GM03348 (cell line): Measurements from ENCODE around the gene SGPL1.

Source experiments
- DNase-seq: peaks from one replicate; pipeline ENCODE4 v3.0.0; 2012; ENCODE audit warnings: low spot score

The SGPL1 gene

GRCh38 chr10:70885931-70886903 is 70.5 kb downstream of the SGPL1 start:
- no peak for DNase-seq

- no peak for DNase-seq
Observed at GRCh38 chr10:70886921-70887665, 71.3 kb downstream of the SGPL1 start.

GRCh38 chr10:70887804-70888800 is 72.4 kb downstream of the SGPL1 start, which contains the start of gene PCBD1:
Gene PCBD1, minus strand, starts transcription at chr10:70888565. Its CDS starts 32 bp downstream, at chr10:70888533.
- peak; percentile 93 for DNase-seq

- no peak for DNase-seq
Observed at GRCh38 chr10:70889291-70889690, 73.5 kb downstream of the SGPL1 start.

DNA sequence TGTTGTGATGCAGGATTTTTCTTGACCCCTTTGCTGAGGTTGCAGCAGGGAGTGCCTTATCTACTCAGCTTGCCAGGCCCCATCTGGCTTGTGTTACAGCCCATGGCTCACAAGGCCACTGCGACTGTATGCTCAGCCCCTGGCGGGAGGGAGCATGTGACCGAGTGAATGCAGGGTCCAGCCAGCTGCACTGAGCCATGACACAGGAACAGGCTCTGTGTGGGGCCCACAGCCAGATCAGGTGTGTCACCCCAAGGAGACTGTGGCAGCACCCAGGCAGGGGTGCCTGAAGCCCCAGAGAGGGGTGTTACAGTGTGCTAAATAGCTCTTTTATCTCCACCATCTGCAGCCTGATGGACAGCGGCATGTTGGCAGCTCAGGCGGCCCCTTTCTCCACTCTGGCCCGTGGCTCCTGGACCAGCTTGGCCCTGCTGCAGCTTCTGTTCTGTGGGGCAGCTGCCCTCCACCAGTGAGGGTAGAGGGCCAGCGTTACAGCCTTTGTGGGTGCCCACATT is 75.2 kb downstream of the SGPL1 start:
- no peak for DNase-seq

DNA sequence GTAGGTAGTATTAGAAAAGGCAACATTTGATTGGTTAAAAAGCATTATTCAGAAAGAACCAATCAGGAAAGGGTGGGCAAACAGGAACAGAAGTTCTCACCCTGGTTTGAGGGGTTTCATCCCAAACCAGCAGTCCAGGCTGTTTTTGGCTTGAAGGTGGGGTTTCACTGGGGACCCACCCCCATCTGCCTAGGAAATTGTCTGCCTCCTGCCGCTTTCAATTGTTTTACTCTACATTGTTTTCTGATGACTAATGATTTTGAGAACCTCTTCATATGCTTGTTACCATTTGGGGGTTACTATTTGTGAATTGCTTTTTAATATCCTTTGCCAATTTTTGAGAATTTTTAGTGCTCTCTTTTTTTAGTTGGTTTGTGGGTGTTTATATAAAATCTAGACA is 75.9 kb downstream of the SGPL1 start:
- peak; percentile 35 for DNase-seq

GRCh38 chr10:70892631-70893030 is 76.9 kb downstream of the SGPL1 start:
- DNase-seq, result no peak

DNA sequence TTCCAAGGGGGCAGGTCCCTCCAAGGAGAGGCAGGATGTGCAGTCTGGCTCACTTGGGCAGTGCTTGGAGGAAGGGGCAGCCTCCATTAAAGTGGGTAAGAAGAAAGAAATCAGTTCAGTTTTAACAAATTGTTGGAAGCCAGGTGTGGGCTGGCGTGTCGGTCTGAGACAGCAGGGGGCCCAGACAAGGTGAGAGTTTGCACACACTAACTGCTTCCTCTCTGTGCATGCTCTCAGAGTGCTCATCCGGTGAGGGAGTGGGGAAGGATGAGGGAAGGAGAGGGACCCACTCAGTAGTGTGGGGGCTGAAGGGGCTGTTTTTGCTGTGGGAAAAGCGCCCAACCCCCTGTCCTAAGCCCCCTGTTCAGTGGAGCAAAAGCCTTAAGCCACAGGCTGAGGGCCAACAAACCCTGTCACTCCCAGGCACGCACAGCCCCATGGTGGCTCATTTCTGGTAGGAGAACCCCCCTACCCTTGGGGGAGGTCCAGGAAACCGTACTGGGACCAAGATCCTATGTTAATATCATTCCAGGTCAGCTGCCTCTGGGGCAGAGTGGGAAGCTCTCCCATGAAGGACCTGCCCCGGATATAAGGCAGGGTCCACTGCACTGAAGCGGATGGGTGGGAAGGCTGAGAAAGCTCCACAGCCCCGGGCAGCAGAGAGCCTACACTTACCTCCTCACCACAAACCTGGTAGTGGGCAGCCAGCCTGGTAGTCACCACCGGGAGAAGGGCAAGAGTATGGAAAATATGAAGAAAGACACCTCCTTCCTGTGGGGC is 77.7 kb downstream of the SGPL1 start:
- DNase-seq, result no peak

DNA sequence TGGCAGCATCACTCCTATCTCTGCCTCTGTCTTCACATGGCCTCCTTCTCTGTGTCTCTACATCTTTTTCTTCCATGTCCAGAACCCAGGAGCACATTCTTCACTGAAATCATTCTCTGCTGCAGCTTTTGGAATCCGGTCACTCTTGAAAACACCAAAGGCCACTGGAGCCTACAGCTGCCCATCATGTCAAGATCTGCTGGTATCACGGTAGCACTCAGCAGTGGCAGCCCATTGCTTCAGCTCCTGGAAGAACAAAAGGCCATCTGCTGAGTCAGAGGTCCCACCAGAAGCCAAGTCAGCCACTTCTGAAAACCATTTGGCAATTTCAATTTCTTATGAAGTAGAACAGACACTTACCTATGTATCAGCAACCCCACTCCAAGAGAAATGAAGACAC is 78.7 kb downstream of the SGPL1 start:
- DNase-seq, result no peak

DNA sequence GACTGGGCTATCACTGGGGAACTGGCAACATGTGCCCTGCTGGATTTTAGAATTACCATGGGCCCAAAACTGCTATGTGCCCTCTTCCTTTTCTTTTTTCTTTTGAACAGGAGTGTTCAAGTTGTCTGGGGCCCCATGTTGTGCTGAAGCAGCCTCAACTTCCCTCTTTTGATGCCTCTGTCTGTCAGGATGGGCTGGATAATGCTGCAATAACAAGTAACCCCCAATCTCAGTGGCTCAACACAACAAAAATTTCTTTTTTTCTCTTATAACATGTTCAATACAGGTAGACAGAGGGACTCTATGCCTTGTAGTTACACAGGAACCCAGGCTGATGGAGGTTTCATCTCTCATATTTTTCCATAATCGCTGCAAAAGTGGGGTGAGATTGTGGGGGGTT is 80.8 kb downstream of the SGPL1 start:
- no peak for DNase-seq

- no peak for DNase-seq
Observed at GRCh38 chr10:70898687-70899086, 82.9 kb downstream of the SGPL1 start.

DNA sequence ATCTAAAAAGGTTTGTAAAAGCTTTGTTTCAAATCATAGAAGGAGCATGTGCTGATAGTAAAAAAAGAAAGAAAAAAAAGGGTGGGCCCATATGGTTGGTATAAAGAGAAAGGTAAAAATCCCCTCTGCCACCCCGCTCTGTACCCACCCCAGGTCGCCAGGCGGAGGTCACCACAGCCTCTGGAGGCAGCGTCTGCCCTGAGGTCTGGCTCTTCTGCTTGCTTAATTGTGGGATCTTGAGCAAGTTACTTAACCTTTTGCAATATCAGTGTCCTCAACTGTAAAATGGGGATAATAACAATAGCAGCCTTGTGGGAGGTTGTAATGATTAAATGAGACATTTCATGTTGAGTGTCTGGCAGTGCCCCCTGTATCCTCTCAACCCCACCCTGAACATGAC is 83.3 kb downstream of the SGPL1 start:
- no peak for DNase-seq

DNA sequence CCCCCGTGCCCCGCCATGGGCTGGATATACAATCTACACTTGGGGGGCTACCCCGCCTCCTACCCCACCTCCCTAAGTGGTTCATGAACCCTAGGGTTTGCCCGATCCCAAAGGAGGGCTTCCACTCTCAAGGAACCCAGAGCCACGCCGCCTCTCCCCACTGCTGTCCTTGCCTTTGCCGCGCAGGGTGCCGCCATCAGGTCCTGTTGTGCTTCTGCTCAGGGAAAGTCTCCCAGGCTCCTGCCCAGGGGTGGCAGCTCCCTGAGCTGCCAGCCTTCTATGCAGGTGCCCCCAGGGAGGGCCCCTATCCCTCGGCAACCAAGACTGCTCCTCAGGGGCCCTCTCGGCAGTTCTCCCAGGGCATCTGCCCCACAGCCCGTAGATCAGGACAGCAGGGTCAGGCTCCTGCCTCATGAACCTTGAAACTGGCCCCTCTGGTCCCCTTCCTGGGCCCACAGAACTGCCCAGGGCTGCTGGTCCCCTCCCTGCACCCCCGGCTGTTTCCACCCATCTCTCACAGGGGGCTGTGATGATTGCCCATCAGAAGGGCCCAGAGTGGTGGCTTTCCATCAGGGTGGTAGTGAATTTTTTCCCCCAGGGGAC is 85.6 kb downstream of the SGPL1 start:
- DNase-seq, result no peak

DNA sequence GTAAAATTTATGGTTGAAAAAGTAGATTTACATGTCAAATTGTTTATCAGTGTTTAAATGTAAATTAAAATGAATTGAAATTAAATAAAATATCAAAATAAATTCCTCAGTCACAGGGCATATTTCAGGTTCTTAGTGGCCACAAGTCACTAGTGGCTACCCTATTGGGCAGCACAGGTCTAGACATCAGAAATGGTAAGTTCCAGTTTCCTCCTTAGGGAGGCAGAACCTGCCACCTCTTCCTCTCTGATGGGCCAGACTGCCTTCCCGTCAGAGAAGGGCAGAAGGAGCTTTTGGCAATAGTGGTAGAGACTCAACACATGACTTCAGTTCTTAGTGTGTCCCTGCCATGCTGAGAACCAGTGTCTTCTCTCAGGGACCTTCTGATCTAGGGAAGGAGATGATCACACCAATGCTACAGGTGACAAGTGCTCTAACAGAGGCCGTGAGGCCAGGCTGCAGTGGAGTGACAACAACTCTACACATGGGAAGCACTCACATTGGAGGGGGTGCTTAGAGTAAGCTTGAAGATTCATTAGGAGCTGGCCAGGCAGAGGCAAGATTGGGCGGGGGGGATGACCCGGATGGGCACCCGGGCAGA is 87.0 kb downstream of the SGPL1 start:
- no peak for DNase-seq

DNA sequence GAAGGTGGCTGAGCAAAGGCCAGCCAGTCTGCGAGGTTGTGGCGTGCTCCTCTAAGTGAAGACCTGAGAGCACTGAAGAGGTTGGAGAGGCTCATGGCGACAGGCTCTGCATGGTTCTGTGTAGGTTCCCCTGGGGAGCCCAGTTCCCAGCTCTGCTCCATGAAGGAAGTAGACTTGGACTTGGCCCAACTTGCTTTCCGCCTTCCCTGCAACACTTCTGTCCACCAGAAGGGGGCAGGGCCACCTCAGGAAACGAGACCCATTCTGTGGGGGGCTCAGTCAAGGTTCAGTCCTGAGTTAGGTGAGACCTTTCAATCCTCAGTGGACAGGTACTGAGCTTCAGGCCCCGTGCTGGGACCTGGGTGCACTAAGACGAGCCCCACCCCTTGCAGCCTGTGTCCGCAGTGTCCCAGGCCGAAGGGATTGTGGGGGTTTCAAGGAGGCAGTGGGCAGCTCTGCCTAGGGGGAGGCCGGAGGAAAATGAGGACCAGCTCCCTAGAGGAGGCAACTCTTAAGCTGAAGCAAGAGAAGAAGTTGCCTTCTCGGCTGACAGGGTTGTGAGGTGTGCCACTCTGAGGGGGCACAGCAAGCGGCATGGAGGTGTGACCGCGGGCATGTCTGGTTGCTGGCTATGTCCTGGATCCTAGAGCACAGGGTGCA is 87.6 kb downstream of the SGPL1 start:
- peak; percentile 88 for DNase-seq

DNA sequence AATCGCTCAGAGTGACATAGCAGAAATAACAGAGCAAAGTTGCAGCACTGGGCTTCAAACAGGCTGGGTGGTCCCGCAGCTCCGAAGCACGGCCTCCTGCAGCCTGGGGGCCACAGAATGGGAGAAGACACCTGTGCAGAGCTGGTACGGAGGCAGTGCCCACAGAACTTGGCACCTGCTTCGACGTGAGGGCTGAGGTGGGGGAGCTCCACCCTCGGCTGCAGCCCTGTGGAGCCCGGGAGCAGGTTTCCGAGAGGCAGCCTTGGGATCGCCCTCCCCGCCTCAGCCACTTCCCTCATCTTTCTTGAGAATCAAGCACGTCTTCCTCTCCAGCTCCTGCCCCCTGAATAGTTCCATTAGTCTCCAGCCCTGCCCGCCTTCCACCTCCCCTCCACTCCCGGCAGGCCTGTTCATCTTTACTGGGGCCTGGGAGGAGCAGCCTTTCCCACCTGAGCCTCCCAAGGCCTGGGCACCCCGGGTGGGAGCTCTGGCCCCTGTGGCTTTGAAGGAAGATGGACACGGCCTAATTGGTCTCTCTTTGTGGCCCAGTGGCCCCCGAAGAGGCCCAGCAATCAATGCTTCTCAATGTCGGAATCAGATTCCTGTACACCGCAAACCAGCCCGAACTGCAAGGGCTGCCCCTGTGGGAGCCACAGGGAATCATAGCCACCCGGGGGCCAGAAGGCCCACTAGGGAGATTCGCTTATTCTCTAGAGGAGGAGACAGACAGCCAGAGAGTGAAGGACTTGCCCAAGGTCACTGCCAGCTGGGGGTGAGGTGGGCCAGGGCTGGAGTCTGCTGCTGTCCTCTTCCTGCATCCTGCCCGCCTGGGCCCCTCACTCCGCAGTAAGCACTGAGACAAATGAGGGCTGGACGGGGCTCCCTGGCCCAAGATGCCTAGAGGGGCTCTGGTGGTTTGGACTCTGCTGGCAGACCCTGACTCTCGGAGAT is 89.6 kb downstream of the SGPL1 start:
- DNase-seq, result no peak

- no peak for DNase-seq
Observed at GRCh38 chr10:70906031-70906783, 90.5 kb downstream of the SGPL1 start.
